Mammary epithelial cell (primary cell): ENCODE data around the gene IL9.

Experiments used
- EZH2 ChIP-seq: IDR thresholded peaks from 2 replicates; pipeline ENCODE4 v1.6.1; 2012; ENCODE audit warnings: low read length, inconsistent platforms, borderline replicate concordance
- TF ChIP-seq, protein P1 (sequence below), 2 donors: IDR thresholded peaks in 1 of 2; conservative IDR thresholded peaks in 1 of 2; 2 replicates each; pipeline ENCODE4 v1.5.1; 2011 to 2012; ENCODE audit warnings: inconsistent platforms in 2 of 2, low read length in 2 of 2, mild to moderate bottlenecking in 2 of 2, control low read depth in 1 of 2, low read depth in 1 of 2; ENCODE audit not compliant: insufficient read depth in 1 of 2; ENCODE audit errors: extremely low read depth in 1 of 2

DNA sequence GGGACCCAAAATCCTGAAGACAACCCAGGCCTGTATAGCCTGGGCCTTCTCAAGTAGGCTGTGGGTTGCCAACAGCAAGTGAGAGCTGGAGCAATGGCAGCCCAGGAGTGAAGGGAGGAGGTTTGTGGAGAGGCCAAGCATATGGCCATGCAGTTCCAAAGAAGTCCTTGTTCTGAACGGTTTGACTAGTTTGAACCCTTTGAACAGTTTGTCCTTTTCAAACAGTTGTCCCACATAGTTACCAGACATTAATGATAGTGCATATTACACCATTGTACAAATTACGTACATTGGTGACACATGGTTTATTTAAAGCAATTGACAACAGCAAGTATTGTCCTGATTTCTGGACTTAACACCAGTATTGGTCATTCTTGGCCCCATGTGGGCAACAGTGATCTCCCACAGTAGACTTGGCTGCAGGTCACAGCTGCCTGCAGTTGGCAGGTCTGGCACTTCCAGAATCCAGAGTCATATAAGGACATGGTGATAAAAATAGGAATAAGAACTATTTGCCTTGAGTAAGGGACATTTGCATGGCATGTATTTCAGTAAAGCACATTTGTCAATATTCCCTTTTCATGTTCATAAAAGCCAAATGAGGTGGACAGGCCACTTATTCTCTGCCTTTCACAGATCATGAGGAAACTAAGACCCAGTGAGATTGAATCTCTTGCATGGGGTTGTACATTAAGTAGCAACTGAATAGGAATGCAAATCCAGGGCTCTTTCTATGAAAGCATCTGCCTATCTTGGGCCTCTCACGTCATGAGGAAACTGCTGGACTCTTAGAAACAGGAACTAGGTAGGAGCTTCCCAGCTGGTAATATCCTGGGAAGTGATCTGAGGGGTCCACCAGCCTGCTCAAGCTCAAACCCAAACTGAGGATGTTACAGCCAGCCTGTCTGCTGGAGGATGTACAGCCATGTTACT lies 30.9 kb downstream of the IL9 start:
- TF ChIP-seq, protein P1, sequence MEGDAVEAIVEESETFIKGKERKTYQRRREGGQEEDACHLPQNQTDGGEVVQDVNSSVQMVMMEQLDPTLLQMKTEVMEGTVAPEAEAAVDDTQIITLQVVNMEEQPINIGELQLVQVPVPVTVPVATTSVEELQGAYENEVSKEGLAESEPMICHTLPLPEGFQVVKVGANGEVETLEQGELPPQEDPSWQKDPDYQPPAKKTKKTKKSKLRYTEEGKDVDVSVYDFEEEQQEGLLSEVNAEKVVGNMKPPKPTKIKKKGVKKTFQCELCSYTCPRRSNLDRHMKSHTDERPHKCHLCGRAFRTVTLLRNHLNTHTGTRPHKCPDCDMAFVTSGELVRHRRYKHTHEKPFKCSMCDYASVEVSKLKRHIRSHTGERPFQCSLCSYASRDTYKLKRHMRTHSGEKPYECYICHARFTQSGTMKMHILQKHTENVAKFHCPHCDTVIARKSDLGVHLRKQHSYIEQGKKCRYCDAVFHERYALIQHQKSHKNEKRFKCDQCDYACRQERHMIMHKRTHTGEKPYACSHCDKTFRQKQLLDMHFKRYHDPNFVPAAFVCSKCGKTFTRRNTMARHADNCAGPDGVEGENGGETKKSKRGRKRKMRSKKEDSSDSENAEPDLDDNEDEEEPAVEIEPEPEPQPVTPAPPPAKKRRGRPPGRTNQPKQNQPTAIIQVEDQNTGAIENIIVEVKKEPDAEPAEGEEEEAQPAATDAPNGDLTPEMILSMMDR (conservative IDR thresholded peaks at IDR 0.05 in 1 of 2, IDR thresholded peaks at IDR 0.05 in 1 of 2; ENCODE audit: extremely low read depth in 1 of 2, insufficient read depth in 1 of 2, low read depth in 1 of 2, low read length in 2 of 2), result no peak
- TF ChIP-seq EZH2, result no peak
